Caco-2 (cell line): ENCODE data around the gene RNPS1. TPM values are rescaled to one million over a fixed set of nuclear protein-coding genes. Genes with fewer than 3 reads are reported as not detected.

Source experiments
- BruUV-seq: library from RNA; stranded (reverse); fragments of 400-500 nt; replicated peaks from 2 replicates; lab custom pipeline; 2021; lab: Mats Ljungman, UMichigan
- CTCF ChIA-PET: fragments of 300-600 bp; sonication (Branson Sonifier 250); formaldehyde crosslinking; loops from one replicate; lab custom pipeline; 2022; ENCODE audit warnings: antibody characterized with exemption; lab: Charles Lee
- POLR2A ChIA-PET: fragments of 300-600 bp; sonication (Branson Sonifier 250); formaldehyde crosslinking; loops from one replicate; lab custom pipeline; 2022; ENCODE audit warnings: antibody characterized with exemption; lab: Charles Lee
- DNase-seq, 2 experiments: peaks; one replicate each; pipeline versions ENCODE4 v3.0.0 to v3.0.0-alpha.2; 2020 to 2022
- H3K27me3 ChIP-seq: replicated peaks from 2 replicates; pipeline ENCODE4 v1.6.0; 2011; ENCODE audit warnings: low read length; ENCODE audit not compliant: control insufficient read depth, insufficient read depth
- H3K36me3 ChIP-seq: 2 replicates; pipeline ENCODE4 v1.5.1; 2011; ENCODE audit warnings: low read length; ENCODE audit not compliant: control insufficient read depth, insufficient read depth
- H3K4me1 ChIP-seq: fragments of 250-450 bp; sonication (Bioruptor Pico); 2 replicates; pipeline ENCODE4 v1.5.1; 2020; ENCODE audit warnings: mild to moderate bottlenecking
- H3K4me3 ChIP-seq: 2 replicates; pipeline ENCODE4 v1.5.1; 2011; ENCODE audit warnings: low read depth, mild to moderate bottlenecking, control low read depth, low read length
- H3K9me3 ChIP-seq: fragments of 250-450 bp; sonication (Bioruptor Pico); 2 replicates; pipeline ENCODE4 v1.5.1; 2020; ENCODE audit warnings: mild to moderate bottlenecking, moderate library complexity
- H3K27ac Mint-ChIP-seq: one replicate; pipeline ENCODE4 v1.8.0; 2022; ENCODE audit warnings: mixed read lengths; ENCODE audit not compliant: unreplicated experiment
- H3K27me3 Mint-ChIP-seq: one replicate; pipeline ENCODE4 v1.8.0; 2022; ENCODE audit warnings: mixed read lengths; ENCODE audit not compliant: insufficient read depth, unreplicated experiment
- H3K36me3 Mint-ChIP-seq: one replicate; pipeline ENCODE4 v1.8.0; 2022; ENCODE audit warnings: mild to moderate bottlenecking, mixed read lengths; ENCODE audit not compliant: insufficient read depth, unreplicated experiment
- H3K4me1 Mint-ChIP-seq: one replicate; pipeline ENCODE4 v1.8.0; 2022; ENCODE audit warnings: low read depth, mixed read lengths; ENCODE audit not compliant: unreplicated experiment
- H3K4me3 Mint-ChIP-seq: one replicate; pipeline ENCODE4 v1.8.0; 2022; ENCODE audit warnings: mild to moderate bottlenecking, moderate library complexity, mixed read lengths; ENCODE audit not compliant: unreplicated experiment
- H3K9me3 Mint-ChIP-seq: one replicate; pipeline ENCODE4 v1.8.0; 2022; ENCODE audit warnings: mixed read lengths; ENCODE audit not compliant: unreplicated experiment
- CTCF ChIP-seq, 2 experiments: fragments of 200-600 bp in 1 of 2; IDR thresholded peaks; 1 replicate in 1 of 2; 2 replicates in 1 of 2; pipeline versions ENCODE4 v1.5.1 to v1.8.0; 2011 to 2022; ENCODE audit warnings: antibody characterized with exemption in 1 of 2, control low read depth in 1 of 2, inconsistent platforms in 1 of 2, low read depth in 1 of 2, low read length in 1 of 2, mild to moderate bottlenecking in 1 of 2, moderate library complexity in 1 of 2; ENCODE audit not compliant: insufficient read depth in 1 of 2, severe bottlenecking in 1 of 2, unreplicated experiment in 1 of 2
- intact Hi-C: fragments of 100-400 bp; cut with micrococcal nuclease; formaldehyde crosslinking; loops from one replicate; pipeline ENCODE4 v1.10.0; 2022; ENCODE audit not compliant: unreplicated experiment
- total RNA-seq: library from RNA; stranded (reverse); gene quantifications from 2 replicates; pipeline ENCODE4 v1.2.3, GENCODE V29; 2022

RNPS1 gene
- total RNA-seq, 1 experiment from 2014 or later: 210 TPM

GRCh38 chr16:2295056-2295798 is 27.3 kb upstream of the RNPS1 start:
- no peak for TF ChIP-seq CTCF (IDR thresholded peaks at IDR 0.05; ENCODE audit: insufficient read depth in 1 of 2, low read depth in 1 of 2, low read length in 1 of 2, severe bottlenecking in 1 of 2, unreplicated experiment in 1 of 2)
- intact Hi-C loops: no loop called here
- ChIA-PET CTCF (interaction anchor here (0.6 kb wide), 1 partner anchor 44 kb away, joined by 3 read pairs; the partner anchor contains the start of gene ECI1), POLR2A (no interaction called here)
- no peaks in the 10 kb centered on the region for H3K36me3 ChIP-seq
- H3K9me3 ChIP-seq: no peaks in the 10 kb centered on the region
- Mint-ChIP-seq H3K27me3 (no peaks in the 10 kb centered on the region), H3K27ac (no peak overlapping the region), H3K36me3 (no peaks in the 10 kb centered on the region), H3K4me3 (no peak overlapping the region), H3K9me3 (no peaks in the 10 kb centered on the region), H3K4me1 (no peaks in the 10 kb centered on the region)
- H3K4me3 ChIP-seq: no peak overlapping the region
- H3K27me3 ChIP-seq: no peaks in the 10 kb centered on the region
- no TSS peak for BruUV-seq
- no peaks in the 10 kb centered on the region for H3K4me1 ChIP-seq
- DNase-seq: peak in 1 of 2 experiments; percentile 20

- no peak overlapping the region for H3K27ac Mint-ChIP-seq
- no peaks in the 10 kb centered on the region for H3K4me1 ChIP-seq
- no peaks in the 10 kb centered on the region for H3K4me1 Mint-ChIP-seq
- H3K4me3 Mint-ChIP-seq: no peak overlapping the region
- no peaks in the 10 kb centered on the region for H3K36me3 Mint-ChIP-seq
- ChIA-PET CTCF (no interaction called here), POLR2A (no interaction called here)
- no peak overlapping the region for H3K4me3 ChIP-seq
- H3K9me3 Mint-ChIP-seq: no peaks in the 10 kb centered on the region
- intact Hi-C loops: no loop called here
- H3K27me3 Mint-ChIP-seq: no peaks in the 10 kb centered on the region
- H3K27me3 ChIP-seq: no peaks in the 10 kb centered on the region
- no peak for DNase-seq
- no TSS peak for BruUV-seq
- no peak for TF ChIP-seq CTCF (IDR thresholded peaks at IDR 0.05; ENCODE audit: insufficient read depth in 1 of 2, low read depth in 1 of 2, low read length in 1 of 2, severe bottlenecking in 1 of 2, unreplicated experiment in 1 of 2)
- H3K9me3 ChIP-seq: no peaks in the 10 kb centered on the region
- H3K36me3 ChIP-seq: no peaks in the 10 kb centered on the region
These were observed 24.3 kb upstream of the RNPS1 start for GRCh38 chr16:2292221-2292620.

GRCh38 chr16:2289282-2289681 is 21.4 kb upstream of the RNPS1 start:
- ChIA-PET CTCF (no interaction called here), POLR2A (interaction anchor here (0.6 kb wide), 1 partner anchor 100 kb away, joined by 6 read pairs; no protein-coding TSS in a partner anchor)
- Mint-ChIP-seq H3K27me3 (no peaks in the 10 kb centered on the region), H3K27ac (no peak overlapping the region), H3K9me3 (no peaks in the 10 kb centered on the region), H3K4me3 (no peak overlapping the region), H3K36me3 (no peaks in the 10 kb centered on the region), H3K4me1 (no peaks in the 10 kb centered on the region)
- no peak for DNase-seq
- BruUV-seq: no TSS peak
- Histone ChIP-seq H3K9me3 (no peaks in the 10 kb centered on the region), H3K36me3 (no peaks in the 10 kb centered on the region), H3K4me1 (no peaks in the 10 kb centered on the region), H3K27me3 (no peaks in the 10 kb centered on the region), H3K4me3 (no peak overlapping the region)
- intact Hi-C loops: no loop called here
- no peak for TF ChIP-seq CTCF (IDR thresholded peaks at IDR 0.05; ENCODE audit: insufficient read depth in 1 of 2, low read depth in 1 of 2, low read length in 1 of 2, severe bottlenecking in 1 of 2, unreplicated experiment in 1 of 2)
